Measurements from ENCODE around the gene PNKD. TPM values are rescaled to one million over a fixed set of nuclear protein-coding genes. Genes with fewer than 3 reads are reported as not detected.
A peak's percentile ranks its signal among the peaks of the same experiment; 100 is the strongest.

The PNKD gene
- total RNA-seq, 1 donor from 2014 or later = 40.3 TPM

- Mint-ChIP-seq H3K36me3 (ENCODE audit: low read depth) (no peaks in the 10 kb centered on the region), H3K27ac (ENCODE audit: unreplicated experiment) (no peak overlapping the region), H3K4me1 (peaks cover 13% of the 10 kb centered on the region), H3K27me3 (ENCODE audit: low read depth) (no peaks in the 10 kb centered on the region), H3K9me3 (no peaks in the 10 kb centered on the region), H3K4me3 (no peak overlapping the region)
- DNase-seq (ENCODE audit: low read depth, low spot score) = no peak
- no peak for TF ChIP-seq CTCF (conservative IDR thresholded peaks at IDR 0.05)
Measured at GRCh38 chr2:218296200-218296599, 25.9 kb downstream of the PNKD start.

- Mint-ChIP-seq H3K36me3 (ENCODE audit: low read depth) (no peaks in the 10 kb centered on the region), H3K4me1 (peaks cover 13% of the 10 kb centered on the region), H3K4me3 (no peak overlapping the region), H3K9me3 (no peaks in the 10 kb centered on the region), H3K27me3 (ENCODE audit: low read depth) (no peaks in the 10 kb centered on the region), H3K27ac (ENCODE audit: unreplicated experiment) (no peak overlapping the region)
- no peak for TF ChIP-seq CTCF (conservative IDR thresholded peaks at IDR 0.05)
- no peak for DNase-seq (ENCODE audit: low read depth, low spot score)
Measured at GRCh38 chr2:218296847-218297246, 26.5 kb downstream of the PNKD start.

- peak overlapping the region; percentile 6 for H3K4me3 Mint-ChIP-seq
- H3K27ac Mint-ChIP-seq (ENCODE audit: unreplicated experiment) = peak overlapping the region; percentile 27
- H3K9me3 Mint-ChIP-seq = no peaks in the 10 kb centered on the region
- DNase-seq (ENCODE audit: low read depth, low spot score) = no peak
- TF ChIP-seq CTCF (conservative IDR thresholded peaks at IDR 0.05) = no peak
- peaks cover 8% of the 10 kb centered on the region for H3K4me1 Mint-ChIP-seq
- H3K36me3 Mint-ChIP-seq (ENCODE audit: low read depth) = no peaks in the 10 kb centered on the region
- H3K27me3 Mint-ChIP-seq (ENCODE audit: low read depth) = no peaks in the 10 kb centered on the region
Measured at GRCh38 chr2:218298314-218298875, 28.1 kb downstream of the PNKD start.

- no peak overlapping the region for H3K27ac Mint-ChIP-seq (ENCODE audit: unreplicated experiment)
- peaks cover 8% of the 10 kb centered on the region for H3K4me1 Mint-ChIP-seq
Measured at GRCh38 chr2:218300141-218300540, 29.8 kb downstream of the PNKD start.

GRCh38 chr2:218301176-218301819 is 31.0 kb downstream of the PNKD start:
- peak; percentile 97 for TF ChIP-seq CTCF (conservative IDR thresholded peaks at IDR 0.05)

More at GRCh38 chr2:218300141-218300540, 29.8 kb downstream of the PNKD start:
- DNase-seq (ENCODE audit: low read depth, low spot score) = no peak
- Mint-ChIP-seq H3K36me3 (ENCODE audit: low read depth) (no peaks in the 10 kb centered on the region), H3K27me3 (ENCODE audit: low read depth) (no peaks in the 10 kb centered on the region), H3K9me3 (no peaks in the 10 kb centered on the region), H3K4me3 (no peak overlapping the region)
- no peak for TF ChIP-seq CTCF (conservative IDR thresholded peaks at IDR 0.05)

More at GRCh38 chr2:218301176-218301819, 31.0 kb downstream of the PNKD start:
- Mint-ChIP-seq H3K4me3 (no peak overlapping the region), H3K4me1 (peaks cover 8% of the 10 kb centered on the region), H3K36me3 (ENCODE audit: low read depth) (no peaks in the 10 kb centered on the region), H3K9me3 (no peaks in the 10 kb centered on the region), H3K27ac (ENCODE audit: unreplicated experiment) (no peak overlapping the region), H3K27me3 (ENCODE audit: low read depth) (no peaks in the 10 kb centered on the region)
- peak; percentile 87 for DNase-seq (ENCODE audit: low read depth, low spot score)
